GM12872 (cell line): ENCODE data around the gene REG1A.

Experiments
- CTCF ChIP-seq: IDR thresholded peaks from 3 replicates; pipeline ENCODE4 v1.5.1; 2011; ENCODE audit warnings: low read depth, mild to moderate bottlenecking, low read length, moderate library complexity; ENCODE audit not compliant: insufficient read depth

REG1A gene

GRCh38 chr2:79128406-79128805 lies 8.1 kb downstream of the REG1A start:
- no peak for TF ChIP-seq CTCF

- no peak for TF ChIP-seq CTCF
Measured at GRCh38 chr2:79129260-79129659, 9.0 kb downstream of the REG1A start.

GRCh38 chr2:79129804-79130203 lies 9.5 kb downstream of the REG1A start:
- TF ChIP-seq CTCF: no peak

GRCh38 chr2:79131687-79132086 lies 11.4 kb downstream of the REG1A start:
- TF ChIP-seq CTCF: no peak

- TF ChIP-seq CTCF: no peak
Measured at GRCh38 chr2:79138385-79138784, 18.1 kb downstream of the REG1A start.

- TF ChIP-seq CTCF: no peak
Measured at GRCh38 chr2:79139423-79139822, 19.1 kb downstream of the REG1A start.

GRCh38 chr2:79155826-79156476 lies 35.7 kb downstream of the REG1A start:
- no peak for TF ChIP-seq CTCF

- no peak for TF ChIP-seq CTCF
Measured at GRCh38 chr2:79159030-79159429, 38.7 kb downstream of the REG1A start.
